LoVo (cell line): ENCODE measurements around the gene SLC17A9.

ENCODE experiments used
- DNase-seq: peaks from one replicate; pipeline ENCODE4 v3.0.0-alpha.2; 2016; ENCODE audit warnings: low spot score

Gene SLC17A9

GRCh38 chr20:62952373-62952967, at the start of gene SLC17A9:
SLC17A9 (plus strand) TSS chr20:62952709; CDS start chr20:62952831, 122 bp downstream.
- DNase-seq = peak; percentile 61

- no peak for DNase-seq
Observed at GRCh38 chr20:62902926-62903615, 49.4 kb upstream of the SLC17A9 start.

- no peak for DNase-seq
Observed at GRCh38 chr20:62905536-62906117, 46.9 kb upstream of the SLC17A9 start.

GRCh38 chr20:62906209-62906608, 46.3 kb upstream of the SLC17A9 start:
- no peak for DNase-seq

- no peak for DNase-seq
Observed at GRCh38 chr20:62906647-62907375, 45.7 kb upstream of the SLC17A9 start.

- no peak for DNase-seq
Observed at GRCh38 chr20:62907384-62908317, 44.9 kb upstream of the SLC17A9 start.

GRCh38 chr20:62908971-62909791, 43.3 kb upstream of the SLC17A9 start:
- DNase-seq = no peak

GRCh38 chr20:62910217-62910766, 42.2 kb upstream of the SLC17A9 start:
- no peak for DNase-seq

GRCh38 chr20:62910777-62911497, 41.6 kb upstream of the SLC17A9 start:
- no peak for DNase-seq

GRCh38 chr20:62911701-62912280, 40.7 kb upstream of the SLC17A9 start:
- no peak for DNase-seq

GRCh38 chr20:62913043-62913630, 39.4 kb upstream of the SLC17A9 start:
- DNase-seq = no peak

- no peak for DNase-seq
Observed at GRCh38 chr20:62914436-62914835, 38.1 kb upstream of the SLC17A9 start.

GRCh38 chr20:62914970-62915457, 37.5 kb upstream of the SLC17A9 start:
- DNase-seq = no peak

GRCh38 chr20:62916703-62917476, 35.6 kb upstream of the SLC17A9 start:
- DNase-seq = no peak

- no peak for DNase-seq
Observed at GRCh38 chr20:62917720-62918119, 34.8 kb upstream of the SLC17A9 start.

- DNase-seq = no peak
Observed at GRCh38 chr20:62918147-62918546, 34.4 kb upstream of the SLC17A9 start.

- DNase-seq = no peak
Observed at GRCh38 chr20:62918831-62919230, 33.7 kb upstream of the SLC17A9 start.

- DNase-seq = no peak
Observed at GRCh38 chr20:62920039-62920645, 32.4 kb upstream of the SLC17A9 start.
